GM18508 (cell line): Measurements from ENCODE around the gene CCNK.

Experiments
- ATAC-seq: cut with Tn5 transposase; IDR thresholded peaks from one replicate; pipeline ENCODE4 v1.9.1; 2021; ENCODE audit warnings: moderate number of reproducible peaks; ENCODE audit not compliant: insufficient read depth, unreplicated experiment

Gene CCNK

DNA sequence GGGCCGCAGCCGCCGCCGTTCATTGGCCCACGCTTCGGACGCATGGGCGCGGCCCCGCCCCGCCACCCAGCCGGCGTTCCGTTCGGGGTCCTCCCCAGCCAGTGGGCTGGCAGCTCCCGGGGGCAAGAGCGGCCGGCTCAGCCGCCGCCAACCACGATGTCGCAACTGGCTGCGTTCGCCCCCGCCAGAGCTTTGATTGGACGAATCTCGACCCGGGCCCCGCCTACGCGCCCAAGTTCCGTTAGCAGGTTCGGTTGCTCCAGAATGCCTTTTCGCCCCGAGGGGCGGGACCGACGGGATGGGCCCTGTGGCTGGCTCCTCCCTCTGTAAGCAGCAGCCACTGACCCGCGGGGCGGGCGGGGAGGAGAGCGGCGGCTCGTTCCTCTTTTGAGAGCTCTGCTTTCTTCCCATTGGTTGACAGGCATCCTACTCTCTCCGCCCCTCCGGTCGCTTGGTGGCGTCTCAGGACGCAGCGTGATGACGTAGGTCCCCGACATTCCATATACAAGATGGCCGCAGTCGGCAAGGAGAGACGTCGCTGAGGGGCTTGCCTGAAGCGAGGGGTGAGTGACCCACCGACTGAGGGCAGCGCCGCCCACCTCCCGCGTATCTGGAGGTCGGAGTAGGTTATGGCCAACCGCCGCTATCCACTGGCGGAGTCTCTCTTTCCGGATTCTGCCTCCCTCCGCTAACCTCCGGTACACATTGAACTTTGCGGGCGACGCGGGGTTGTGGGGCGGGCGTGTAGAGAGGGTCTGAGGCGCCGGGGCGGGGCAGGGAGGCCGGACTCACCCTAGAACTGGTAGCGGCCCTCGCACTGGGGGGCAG is at the start of gene CCNK:
Gene CCNK (plus strand): TSS at position 493 of the 828 bp plus-strand sequence. CDS start 11,269 bp downstream, outside the sequence.
- peak; percentile 80 for ATAC-seq

DNA sequence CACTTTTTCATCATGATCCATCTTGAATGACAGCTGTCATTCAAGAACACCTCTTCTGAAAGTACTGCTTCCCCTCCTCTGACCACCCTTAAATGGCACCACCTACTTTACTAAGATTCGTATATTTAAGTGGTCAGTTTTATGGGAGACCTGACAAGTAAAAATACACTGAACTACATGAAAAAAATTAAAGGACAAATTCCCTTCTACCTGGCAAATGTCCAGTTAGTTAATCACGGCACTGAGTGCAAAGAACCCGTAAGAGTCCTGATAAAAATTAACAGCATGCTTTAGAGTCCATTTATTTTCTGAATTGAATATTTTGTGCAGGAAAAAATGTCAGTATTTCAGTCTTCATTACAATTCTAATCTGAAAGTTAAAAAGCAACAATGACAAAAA is 49.2 kb upstream of the CCNK start:
- no peak for ATAC-seq

DNA sequence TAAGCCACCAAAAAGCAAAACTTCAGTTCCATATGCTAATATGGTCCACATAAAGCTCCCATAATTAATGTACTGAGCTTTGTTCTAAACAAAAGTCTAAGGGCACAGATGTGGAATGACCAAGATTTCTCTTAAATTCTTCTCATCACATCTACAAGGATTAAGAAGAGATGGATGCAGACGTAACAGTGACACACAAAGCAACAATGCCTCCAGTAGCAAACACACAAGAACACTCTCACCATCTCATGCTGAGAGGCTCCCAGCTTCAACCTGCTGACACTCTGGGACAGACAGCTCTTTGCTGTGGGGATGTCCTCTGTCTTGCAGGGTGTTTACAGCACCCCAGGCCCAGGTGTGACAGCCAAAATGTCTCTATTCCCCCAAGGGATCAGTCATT is 48.7 kb upstream of the CCNK start:
- no peak for ATAC-seq

DNA sequence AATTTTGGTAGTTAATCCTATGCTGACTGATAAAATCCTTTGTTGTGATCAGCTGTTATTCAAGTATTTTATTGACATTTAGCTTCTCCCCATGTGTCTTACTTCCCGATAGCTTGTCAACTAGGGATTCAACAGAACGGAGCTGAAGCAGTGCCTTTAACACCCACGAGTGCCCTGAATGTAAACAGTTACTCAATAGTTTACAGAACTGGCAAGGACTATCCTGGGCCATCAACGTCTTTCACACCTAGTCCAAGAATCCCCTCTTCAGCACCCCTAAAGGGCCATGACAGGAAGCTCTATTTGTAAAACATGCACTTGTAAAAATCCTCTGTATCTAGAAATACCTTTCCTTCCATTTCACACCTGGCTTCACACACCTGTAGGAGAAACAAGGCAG is 45.9 kb upstream of the CCNK start:
- ATAC-seq, result no peak

DNA sequence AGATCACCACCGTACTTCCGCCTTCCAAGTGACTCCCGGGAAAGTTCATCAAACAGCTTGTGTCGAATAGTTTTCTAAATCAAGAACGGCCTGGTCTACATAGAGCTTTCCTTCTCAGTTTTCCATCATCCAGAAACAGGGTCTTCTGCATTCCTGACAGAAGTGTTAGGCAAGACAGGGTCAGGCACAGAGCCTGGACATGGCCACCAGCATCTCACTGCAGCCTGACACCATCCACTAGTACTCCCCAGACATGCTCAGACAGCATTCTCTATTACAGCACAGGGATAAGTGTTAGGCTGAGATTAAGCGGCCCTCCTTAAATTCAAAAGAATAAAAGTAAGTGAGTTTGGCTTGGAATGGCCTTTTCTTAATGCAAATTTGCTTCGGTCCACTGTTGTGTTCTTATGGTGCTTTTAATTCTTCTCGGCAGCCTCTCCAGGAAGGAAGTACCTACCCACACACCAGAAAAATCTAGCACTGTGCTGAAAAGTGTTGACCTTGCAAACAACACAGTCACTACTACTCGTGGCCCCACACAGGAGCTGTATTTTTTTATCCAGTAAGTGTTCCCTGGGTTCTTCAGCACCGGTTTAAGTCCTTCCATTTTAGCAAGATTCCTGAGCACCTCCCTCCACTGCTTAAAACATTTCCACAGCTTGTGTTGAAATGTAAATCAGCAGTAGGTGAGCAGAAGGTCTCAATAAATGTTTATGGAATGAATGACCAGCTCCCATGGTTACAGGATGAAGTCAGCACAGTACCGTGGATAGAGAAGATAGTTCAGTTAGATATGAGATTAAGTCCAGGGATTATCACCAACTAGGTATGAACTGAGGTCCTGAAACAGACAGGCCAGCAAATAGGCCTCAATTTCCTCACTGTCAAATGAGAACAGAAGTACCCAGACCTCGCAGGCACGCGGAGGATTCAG is 44.7 kb upstream of the CCNK start:
- no peak for ATAC-seq

DNA sequence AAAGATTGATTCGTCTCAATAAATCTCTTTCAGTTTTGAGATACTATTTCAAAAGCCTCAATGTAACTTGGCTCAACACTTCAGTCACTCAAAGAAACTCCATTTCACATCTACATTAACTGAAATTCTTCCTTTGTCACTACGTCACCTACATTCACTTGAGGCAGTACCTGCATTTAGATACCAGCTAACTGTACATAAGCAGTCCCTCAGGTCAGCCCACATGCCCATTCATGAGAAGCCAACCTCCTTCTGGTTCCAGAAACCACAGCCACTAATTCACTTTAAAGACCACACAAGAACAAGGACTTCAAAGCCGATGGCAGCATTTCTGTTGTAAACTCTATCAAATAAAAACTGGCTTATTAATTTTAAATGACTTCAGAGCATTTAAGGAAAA is 43.5 kb upstream of the CCNK start:
- no peak for ATAC-seq

DNA sequence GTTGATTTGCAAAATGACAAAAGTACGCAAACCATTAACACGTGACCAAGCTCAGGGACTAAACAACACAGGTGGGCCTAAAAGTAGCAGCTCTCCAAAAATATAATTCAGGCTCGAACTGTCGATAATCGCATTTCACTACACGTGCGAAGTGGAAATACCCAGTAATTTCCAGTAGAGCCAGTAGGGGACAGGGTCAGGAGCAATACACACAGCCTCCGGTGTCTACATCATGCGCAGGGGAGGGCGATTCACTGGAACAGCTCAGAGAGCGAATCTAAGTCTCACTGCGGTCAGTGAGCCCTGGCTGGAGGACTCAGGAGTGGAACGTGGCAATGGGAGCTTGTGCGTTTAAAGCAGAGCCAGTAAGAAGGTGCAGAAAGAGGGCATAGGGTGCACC is 40.9 kb upstream of the CCNK start:
- ATAC-seq, result no peak

DNA sequence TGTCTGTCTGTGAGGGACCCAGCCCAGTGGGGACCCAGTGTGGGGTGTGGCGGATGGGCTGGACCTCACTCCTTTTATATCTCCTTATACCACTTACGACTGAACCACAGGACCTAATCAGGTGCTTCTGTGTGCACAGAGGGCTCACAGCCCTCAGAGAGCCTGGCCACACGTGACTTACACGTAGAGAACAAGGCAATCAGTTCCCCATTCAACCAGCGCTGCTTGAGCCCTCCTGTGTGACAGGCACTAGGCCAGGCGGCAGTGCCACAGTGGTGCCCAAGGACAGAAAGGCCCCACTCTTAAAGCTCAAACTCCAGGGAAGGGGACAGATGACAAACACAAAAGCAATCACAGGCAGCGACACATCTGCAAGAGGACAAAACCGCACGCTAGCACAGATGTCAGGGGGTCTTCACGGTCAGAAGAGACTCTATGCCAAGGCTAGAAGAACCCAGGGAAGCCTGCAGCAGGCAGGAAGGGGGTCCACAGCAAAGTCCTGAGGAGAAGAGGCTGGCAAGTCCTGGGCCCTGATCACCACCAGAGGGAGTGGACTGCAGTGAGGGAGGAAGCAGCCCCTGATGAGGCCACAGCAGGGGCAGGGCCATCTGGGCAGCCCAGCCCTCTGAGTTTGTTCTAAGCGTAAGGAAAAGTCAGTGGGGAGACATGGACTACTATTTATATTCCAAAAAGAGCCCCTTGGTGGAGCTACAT is 39.9 kb upstream of the CCNK start:
- ATAC-seq, result no peak

DNA sequence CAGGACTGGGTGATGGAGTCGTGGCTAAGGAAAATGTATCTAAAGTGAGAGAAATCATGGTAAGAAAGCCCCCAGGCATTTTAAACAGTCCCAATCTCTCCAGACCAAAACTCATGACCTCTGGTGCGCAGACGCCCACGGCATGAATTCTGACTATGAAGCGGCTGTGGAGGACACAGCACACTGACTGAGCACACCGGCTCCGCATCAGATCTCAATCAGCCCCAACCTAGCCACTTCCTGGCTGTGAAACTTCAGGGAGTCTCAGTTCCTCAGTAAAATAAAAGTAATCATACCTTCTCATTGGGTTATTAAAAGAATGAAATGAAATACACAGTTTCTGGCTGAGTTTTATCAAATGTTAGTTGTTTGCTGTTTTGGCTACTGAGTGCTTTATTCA is 39.3 kb upstream of the CCNK start:
- ATAC-seq, result no peak

DNA sequence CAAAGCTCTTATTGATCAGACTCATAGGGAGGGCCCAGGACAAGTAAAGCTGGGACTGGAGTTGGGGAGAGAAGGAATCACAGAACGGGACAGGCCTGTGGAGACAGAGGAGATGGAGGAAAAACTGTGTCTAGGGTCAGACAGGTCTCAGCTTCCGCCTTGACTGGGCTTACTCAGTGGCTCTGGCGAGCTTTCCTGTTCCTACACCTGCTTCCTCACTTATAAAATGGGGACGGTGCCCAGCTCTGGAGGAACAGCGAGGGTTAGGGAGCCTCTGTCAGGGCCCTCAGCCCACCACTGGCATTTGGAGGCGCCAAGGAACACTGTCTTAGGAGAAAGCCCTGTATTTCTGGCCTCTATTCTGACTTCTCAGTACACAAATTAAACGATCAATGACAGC is 35.3 kb upstream of the CCNK start:
- ATAC-seq, result no peak

DNA sequence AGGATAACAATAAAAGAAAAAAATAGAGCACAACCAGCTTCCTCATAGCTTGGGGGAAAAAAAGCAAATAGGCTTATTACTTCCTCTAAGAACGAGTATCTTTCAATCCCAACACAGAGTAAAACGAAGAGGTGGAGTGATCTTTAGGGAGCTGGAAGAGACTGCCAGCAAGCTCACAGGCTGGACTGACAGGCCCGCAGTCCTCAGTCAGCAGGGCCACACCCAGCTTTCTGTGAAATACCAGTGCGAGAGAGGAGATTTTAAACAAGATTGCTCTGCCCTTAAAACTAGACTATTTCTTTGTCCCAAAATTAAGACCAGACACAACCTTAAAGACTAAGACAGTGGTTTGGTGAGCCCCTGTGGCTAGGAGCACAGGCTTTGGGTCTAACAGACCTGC is 33.5 kb upstream of the CCNK start:
- no peak for ATAC-seq

DNA sequence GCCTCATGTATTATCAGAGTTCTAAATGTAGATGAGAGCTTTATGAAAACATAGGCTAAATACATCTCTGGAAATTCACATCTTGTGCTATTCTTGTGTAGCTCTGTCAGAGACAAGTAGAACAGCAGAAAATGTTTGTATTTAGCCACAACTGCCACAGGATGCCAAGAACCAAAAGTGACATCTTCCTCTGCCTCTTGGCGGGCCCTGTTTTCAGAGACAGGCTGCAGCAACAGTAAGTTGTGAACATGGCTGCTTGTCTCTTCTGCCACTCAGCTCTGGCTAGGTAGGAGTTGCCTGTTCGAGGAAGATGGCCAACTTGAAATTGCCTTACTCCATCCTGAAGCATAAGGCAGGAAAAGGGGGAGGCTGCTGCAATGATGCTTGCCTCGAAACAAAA is 30.9 kb upstream of the CCNK start:
- ATAC-seq, result no peak

DNA sequence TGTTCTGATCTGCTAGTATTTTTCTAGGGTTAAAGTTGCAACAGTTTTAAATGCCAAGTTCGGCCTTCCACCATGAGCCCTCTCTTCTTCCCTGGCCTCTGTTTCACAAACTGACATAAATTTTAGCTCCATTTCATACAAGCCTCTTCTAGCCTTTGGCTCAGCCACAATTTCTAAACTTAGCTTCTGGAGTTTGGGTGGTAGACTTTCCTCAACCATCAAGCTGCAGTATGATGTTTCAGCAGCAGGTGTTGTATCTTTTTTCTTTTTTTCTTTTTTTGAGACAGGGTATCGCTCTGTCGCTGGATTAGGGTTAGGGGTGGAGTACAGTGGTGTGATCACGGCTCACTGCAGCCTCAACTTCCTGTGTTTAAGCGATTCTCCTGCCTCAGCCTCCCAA is 30.0 kb upstream of the CCNK start:
- no peak for ATAC-seq

DNA sequence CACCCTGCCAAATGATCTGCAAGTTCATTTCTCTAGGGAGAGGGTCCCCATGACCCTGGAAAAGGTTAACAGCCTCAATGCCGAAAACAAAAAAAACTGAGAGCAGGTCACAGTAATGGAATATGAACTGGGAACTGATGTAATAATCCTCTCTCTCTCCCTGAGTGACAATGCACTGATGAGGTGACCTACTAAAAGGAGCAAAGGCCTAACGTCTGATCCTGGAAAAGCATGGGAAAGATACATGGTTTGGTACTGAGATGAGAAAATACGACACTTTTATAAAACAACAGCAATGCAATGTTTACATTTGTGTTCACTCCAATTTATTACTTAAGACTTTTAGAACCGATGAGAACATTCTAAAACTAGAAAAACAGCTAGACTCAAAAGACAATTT is 28.2 kb upstream of the CCNK start:
- no peak for ATAC-seq

DNA sequence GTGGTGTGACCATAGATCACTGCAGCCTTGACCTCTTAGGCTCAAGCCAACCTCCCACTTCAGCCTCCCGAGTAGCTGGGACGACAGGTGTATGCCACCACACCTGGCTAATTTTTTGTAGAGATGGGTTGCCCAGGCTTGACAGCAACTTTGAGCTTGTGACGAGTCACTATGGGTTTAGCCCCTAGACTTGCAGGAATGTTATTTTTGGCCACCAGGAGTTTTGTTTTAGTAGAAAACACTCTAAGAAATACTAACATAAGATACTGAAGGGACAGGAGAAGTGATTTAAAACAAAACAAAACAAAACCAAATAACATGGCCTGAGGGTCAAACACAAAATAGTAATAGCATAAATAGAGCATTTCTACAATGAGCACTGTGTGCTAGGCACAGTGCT is 27.0 kb upstream of the CCNK start:
- no peak for ATAC-seq

DNA sequence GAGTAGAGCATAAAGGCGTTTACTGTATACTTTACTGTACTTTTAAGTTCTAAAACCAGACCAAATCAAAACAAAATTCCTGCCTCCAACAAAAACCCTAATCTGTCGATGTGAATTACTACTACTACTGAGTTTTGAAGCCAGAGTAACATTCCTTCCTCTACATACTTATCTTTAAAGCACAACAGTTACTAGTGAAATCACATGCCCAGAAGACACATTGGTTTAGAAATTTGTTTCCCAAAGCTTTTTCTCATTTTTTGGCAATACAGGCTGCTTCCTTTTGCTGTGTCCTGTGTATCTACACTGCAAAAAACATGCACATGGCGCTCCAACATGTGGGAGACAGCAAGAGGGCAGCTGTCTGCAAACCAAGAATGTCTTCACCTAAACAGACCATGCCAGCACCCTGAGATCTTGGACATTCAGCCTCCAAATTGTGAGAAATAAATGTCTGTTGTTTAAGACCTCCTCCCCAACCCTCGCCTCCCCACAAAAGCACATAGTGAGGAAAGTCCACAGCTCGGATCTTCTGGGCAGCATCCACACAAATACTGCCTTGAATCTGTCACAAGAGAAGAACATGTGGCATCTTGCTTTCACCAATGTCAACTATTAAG is 21.6 kb upstream of the CCNK start:
- no peak for ATAC-seq

DNA sequence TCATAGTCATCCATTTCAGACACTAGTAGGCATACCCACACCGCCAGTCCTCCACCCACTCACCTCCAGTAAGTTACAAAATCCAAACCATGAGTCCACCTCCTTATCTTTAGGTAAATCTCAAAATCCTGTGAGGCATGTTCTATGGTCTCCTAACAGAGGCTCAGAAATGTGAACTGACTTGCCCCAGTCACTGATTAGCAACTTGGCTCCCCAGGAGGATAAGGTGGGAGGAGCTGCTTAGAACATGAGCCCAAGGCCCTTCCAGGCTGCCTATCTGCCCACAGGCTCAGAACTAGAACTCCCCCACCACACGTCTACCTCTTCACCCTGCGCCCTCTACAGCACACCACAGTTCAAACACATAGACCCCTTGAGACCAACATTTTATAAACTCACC is 20.4 kb upstream of the CCNK start:
- ATAC-seq, result no peak

DNA sequence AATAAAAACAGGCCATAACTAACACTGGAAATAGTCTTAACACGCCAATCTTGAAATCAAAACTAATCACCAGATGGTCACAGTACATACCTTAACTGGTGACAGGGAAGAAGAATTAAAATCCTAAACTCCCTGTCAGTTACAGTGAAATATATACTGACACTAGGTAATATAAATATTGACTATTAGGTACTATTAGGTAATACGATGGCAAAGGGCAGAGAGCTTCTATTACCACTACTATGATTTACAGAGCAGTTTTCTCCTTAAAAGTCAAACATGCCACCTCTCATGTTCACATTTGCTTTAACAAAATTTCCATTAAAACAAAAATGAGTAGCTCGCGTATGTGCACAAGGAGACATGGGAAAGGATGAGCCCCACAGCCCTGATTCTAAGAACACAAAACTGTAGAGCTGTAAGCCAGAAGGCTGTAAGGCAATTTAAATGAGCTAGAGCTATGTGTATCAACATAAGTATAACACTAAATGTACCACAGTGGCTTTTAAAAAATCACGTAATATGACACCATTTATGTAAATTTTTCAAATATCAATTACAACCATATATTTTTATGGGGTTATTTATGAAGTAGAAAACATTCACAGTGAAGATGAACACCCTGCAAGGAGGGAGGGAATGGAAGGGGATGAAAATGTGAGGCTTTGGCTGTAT is 19.7 kb upstream of the CCNK start:
- ATAC-seq, result no peak

DNA sequence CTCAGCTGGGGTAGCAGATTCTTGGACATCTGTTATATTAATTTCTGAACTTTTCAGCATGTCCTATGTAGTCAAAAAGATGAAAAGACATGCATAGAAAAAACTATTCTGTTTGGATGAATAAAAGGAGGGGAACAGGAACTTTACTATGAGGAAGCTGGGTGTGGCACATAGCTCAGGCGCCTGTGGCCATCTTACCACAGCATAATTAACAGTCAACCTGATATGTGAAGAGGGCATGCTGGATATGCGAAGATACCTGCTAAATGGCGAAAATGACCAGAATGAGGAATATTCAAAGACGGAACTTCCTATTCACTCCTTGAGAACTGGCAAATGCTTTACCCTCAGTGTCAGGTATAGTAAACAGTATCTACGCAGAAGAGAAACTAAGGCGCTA is 19.0 kb upstream of the CCNK start:
- no peak for ATAC-seq

DNA sequence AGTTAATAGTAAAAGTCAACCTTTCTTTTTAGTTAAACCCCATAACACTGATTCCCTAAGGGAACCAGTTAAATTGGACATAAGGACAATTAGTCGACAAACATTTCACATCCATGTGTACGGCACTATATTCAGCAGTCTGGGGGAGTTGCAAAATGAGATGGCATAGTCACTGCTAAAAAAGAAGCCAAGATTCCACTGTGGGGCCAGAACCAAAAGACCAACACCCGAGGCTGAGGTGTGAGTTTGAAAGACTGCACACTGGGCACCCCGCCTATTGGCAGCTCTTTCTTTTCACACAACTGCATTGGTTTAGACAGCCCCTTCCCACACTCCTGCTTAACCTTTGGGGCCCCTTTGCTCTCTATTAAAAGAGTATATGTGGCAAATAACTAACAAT is 17.2 kb upstream of the CCNK start:
- ATAC-seq, result no peak
